MM.1S (cell line): ENCODE measurements around the gene B9D2.

ENCODE experiments used
- DNase-seq: peaks from one replicate; pipeline ENCODE4 v3.0.0-alpha.2; 2015
- H2AFZ ChIP-seq: fragments of 300-600 bp; sonication (generic); 2 replicates; pipeline ENCODE4 v1.6.0; 2016; ENCODE audit warnings: antibody characterized with exemption, low read length
- H3F3A ChIP-seq: fragments of 300-600 bp; sonication (generic); 2 replicates; pipeline ENCODE4 v1.6.1; 2016; ENCODE audit warnings: mild to moderate bottlenecking, antibody characterized with exemption, low read length, moderate library complexity, mixed read lengths; ENCODE audit not compliant: insufficient read depth
- H3K27ac ChIP-seq: fragments of 300-600 bp; sonication (generic); 2 replicates; pipeline ENCODE4 v1.5.1; 2016; ENCODE audit warnings: mild to moderate bottlenecking, low read length
- H3K27me3 ChIP-seq: fragments of 300-600 bp; sonication (generic); replicated peaks from 2 replicates; pipeline ENCODE4 v1.6.0; 2016; ENCODE audit warnings: low read length; ENCODE audit not compliant: insufficient read depth
- H3K36me3 ChIP-seq: fragments of 300-600 bp; sonication (generic); replicated peaks from 2 replicates; pipeline ENCODE4 v1.6.1; 2016; ENCODE audit warnings: mild to moderate bottlenecking, low read length, mixed read lengths; ENCODE audit not compliant: insufficient read depth
- H3K4me1 ChIP-seq: fragments of 300-600 bp; sonication (generic); 2 replicates; pipeline ENCODE4 v1.6.1; 2016; ENCODE audit warnings: low read length, mixed read lengths
- H3K4me2 ChIP-seq: fragments of 300-600 bp; sonication (generic); 2 replicates; pipeline ENCODE4 v1.6.0; 2016; ENCODE audit warnings: low read depth, low read length
- H3K4me3 ChIP-seq: fragments of 300-600 bp; sonication (generic); 2 replicates; pipeline ENCODE4 v1.5.1; 2016; ENCODE audit warnings: low read length, mixed read lengths
- H3K79me2 ChIP-seq: fragments of 300-600 bp; sonication (generic); 2 replicates; pipeline ENCODE4 v1.6.1; 2016; ENCODE audit warnings: mixed run types, low read length, mixed read lengths
- H3K9ac ChIP-seq: fragments of 300-600 bp; sonication (generic); 2 replicates; pipeline ENCODE4 v1.6.1; 2016; ENCODE audit warnings: low read length, mixed read lengths
- H3K9me2 ChIP-seq: fragments of 300-600 bp; sonication (generic); replicated peaks from 2 replicates; pipeline ENCODE4 v1.6.1; 2016; ENCODE audit warnings: mild to moderate bottlenecking, low read length, mixed read lengths; ENCODE audit not compliant: insufficient read depth
- H3K9me3 ChIP-seq: fragments of 300-600 bp; sonication (generic); replicated peaks from 2 replicates; pipeline ENCODE4 v1.6.1; 2016; ENCODE audit warnings: mild to moderate bottlenecking, low read length, mixed read lengths; ENCODE audit not compliant: insufficient read depth
- H4K20me1 ChIP-seq: fragments of 300-600 bp; sonication (generic); 2 replicates; pipeline ENCODE4 v1.6.1; 2016; ENCODE audit warnings: mild to moderate bottlenecking, low read length, moderate library complexity, mixed read lengths; ENCODE audit not compliant: insufficient read depth
- CTCF ChIP-seq: fragments of 300-600 bp; sonication (generic); IDR thresholded peaks from 2 replicates; pipeline ENCODE4 v1.5.1; 2016; ENCODE audit warnings: antibody characterized with exemption, low read length, mixed read lengths
- EZH2 ChIP-seq: fragments of 300-600 bp; sonication (generic); optimal IDR thresholded peaks from 2 replicates; pipeline ENCODE3; 2017; ENCODE audit warnings: low read depth, mild to moderate bottlenecking, antibody characterized with exemption, low read length, mixed read lengths
- EZH2phosphoT487 ChIP-seq: fragments of 300-600 bp; sonication (generic); IDR thresholded peaks from 2 replicates; pipeline ENCODE4 v1.6.1; 2018; ENCODE audit warnings: antibody characterized with exemption, low read length

B9D2 gene

DNA sequence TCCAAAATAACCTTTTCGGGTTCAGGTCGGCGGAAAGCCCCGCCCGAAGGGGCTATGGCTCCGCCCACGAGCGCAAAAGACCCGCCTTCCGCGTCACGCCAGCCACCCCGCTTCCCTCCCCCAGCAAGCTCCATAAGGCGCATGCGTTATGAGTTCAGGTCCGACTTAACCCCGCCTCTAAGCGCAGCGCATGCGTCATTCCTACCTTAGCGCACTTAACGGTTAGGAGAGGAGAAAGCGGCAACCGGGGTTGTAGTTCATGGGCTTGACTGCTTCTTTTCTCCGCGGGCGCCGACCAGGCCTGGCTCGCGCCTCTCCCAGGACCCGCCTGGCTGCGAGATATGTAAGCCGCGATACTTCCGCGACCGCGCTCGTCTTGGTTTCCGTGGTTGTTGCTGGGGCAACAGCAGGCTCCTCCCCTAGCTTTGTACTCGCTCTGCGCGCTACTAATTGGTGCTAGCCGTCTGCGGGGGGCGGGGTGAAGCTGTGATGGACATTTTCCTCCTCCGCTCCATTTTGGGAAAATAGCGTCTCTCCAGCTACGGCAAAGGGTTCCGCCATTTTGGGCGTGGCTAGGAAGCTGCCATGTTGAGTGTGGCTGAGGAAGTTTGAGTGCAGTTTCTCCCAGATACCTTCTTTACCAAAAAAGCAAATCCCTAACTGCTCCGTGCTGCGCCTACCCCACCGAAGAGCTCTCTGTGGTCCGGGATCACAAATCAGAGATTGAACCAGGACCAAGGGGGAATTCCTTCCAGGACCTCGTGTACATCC lies at the start of gene B9D2:
TSS of gene B9D2 (minus strand) at position 397 of the 771 bp plus-strand sequence. CDS start 630 bp downstream, outside the sequence.
- Histone ChIP-seq H3K36me3 (no peaks in the 10 kb centered on the region), H3K9me3 (no peaks in the 10 kb centered on the region), H3K27ac (peak within 1 kb of the TSS; percentile 97), H3K4me2 (peak within 1 kb of the TSS; percentile 74), H3K4me3 (peak within 1 kb of the TSS; percentile 91), H3K9ac (peak within 1 kb of the TSS; percentile 97), H3K27me3 (no peaks in the 10 kb centered on the region), H3K4me1 (no peaks in the 10 kb centered on the region), H3F3A (peaks cover 3% of the 10 kb centered on the region; the same call in 1 of the 2 replicates), H3K9me2 (no peaks in the 10 kb centered on the region), H4K20me1 (no peaks in the 10 kb centered on the region), H2AFZ (peak within 1 kb of the TSS; percentile 51), H3K79me2 (peaks cover 16% of the 10 kb centered on the region; the same call in 1 of the 2 replicates)
- DNase-seq: peak; percentile 98
- TF ChIP-seq EZH2: no peak
- no peak for TF ChIP-seq CTCF
- TF ChIP-seq EZH2phosphoT487: no peak

DNA sequence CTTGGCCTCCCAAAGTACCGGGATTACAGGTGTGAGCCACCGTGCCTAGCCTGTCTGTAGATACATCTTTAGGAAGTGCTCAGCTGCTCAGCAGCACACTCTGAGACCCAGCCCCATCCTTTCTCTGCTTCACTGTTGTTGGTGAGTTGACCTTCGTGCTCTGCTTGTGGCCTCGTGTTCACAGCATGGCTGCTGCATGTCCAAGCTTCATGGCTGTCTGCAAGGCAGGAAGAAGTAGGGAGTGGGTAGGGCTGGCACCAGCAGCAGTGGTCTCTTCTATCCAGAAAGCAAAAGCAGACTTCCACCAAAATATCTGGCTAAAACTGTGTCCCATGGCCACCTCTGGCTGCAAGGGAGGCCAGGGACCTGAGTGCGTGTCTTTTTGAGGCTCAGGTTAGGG lies 49.0 kb upstream of the B9D2 start:
- H3K9me3 ChIP-seq: no peaks in the 10 kb centered on the region
- no peak for DNase-seq
- peaks cover 21% of the 10 kb centered on the region for H3K4me1 ChIP-seq
- no peak overlapping the region for H2AFZ ChIP-seq
- no peak overlapping the region for H3K27ac ChIP-seq
- no peaks in the 10 kb centered on the region for H3K36me3 ChIP-seq
- H3K9me2 ChIP-seq: no peaks in the 10 kb centered on the region
- no peak for TF ChIP-seq EZH2
- TF ChIP-seq EZH2phosphoT487: no peak
- no peak for TF ChIP-seq CTCF
- H3K4me3 ChIP-seq: no peak overlapping the region
- no peak overlapping the region for H3K9ac ChIP-seq
- H3K4me2 ChIP-seq: no peak overlapping the region
- no peaks in the 10 kb centered on the region for H4K20me1 ChIP-seq
- no peaks in the 10 kb centered on the region for H3F3A ChIP-seq
- H3K79me2 ChIP-seq: no peaks in the 10 kb centered on the region
- H3K27me3 ChIP-seq: no peaks in the 10 kb centered on the region

- Histone ChIP-seq H3K27ac (no peak overlapping the region), H2AFZ (no peak overlapping the region), H4K20me1 (no peaks in the 10 kb centered on the region), H3K4me3 (no peak overlapping the region), H3K79me2 (no peaks in the 10 kb centered on the region), H3K27me3 (no peaks in the 10 kb centered on the region), H3K9ac (no peak overlapping the region), H3K9me3 (no peaks in the 10 kb centered on the region), H3K4me1 (peaks cover 21% of the 10 kb centered on the region), H3K4me2 (no peak overlapping the region), H3K36me3 (no peaks in the 10 kb centered on the region), H3F3A (no peaks in the 10 kb centered on the region), H3K9me2 (no peaks in the 10 kb centered on the region)
- TF ChIP-seq EZH2phosphoT487: no peak
- DNase-seq: no peak
These were observed 48.0 kb upstream of the B9D2 start for GRCh38 chr19:41411968-41412265.
